NCI-H2107 treated with DMSO at 0.1 percent for 48 hours (cell line): ENCODE data around the gene ATP5MG.
"Not testable (repeated sequence)": the region's sequence is repeated elsewhere in the genome, so short reads cannot be mapped to it uniquely, and the experiment has no call there.

ENCODE experiments used
- DNase-seq: peaks from one replicate; lab custom pipeline; 2025; ENCODE audit not compliant: unreplicated experiment; lab: John Stamatoyannopoulos, UW

Gene ATP5MG

GRCh38 chr11:118406599-118407166 is 5.3 kb downstream of the ATP5MG start:
- peak; percentile 98 for DNase-seq

DNA sequence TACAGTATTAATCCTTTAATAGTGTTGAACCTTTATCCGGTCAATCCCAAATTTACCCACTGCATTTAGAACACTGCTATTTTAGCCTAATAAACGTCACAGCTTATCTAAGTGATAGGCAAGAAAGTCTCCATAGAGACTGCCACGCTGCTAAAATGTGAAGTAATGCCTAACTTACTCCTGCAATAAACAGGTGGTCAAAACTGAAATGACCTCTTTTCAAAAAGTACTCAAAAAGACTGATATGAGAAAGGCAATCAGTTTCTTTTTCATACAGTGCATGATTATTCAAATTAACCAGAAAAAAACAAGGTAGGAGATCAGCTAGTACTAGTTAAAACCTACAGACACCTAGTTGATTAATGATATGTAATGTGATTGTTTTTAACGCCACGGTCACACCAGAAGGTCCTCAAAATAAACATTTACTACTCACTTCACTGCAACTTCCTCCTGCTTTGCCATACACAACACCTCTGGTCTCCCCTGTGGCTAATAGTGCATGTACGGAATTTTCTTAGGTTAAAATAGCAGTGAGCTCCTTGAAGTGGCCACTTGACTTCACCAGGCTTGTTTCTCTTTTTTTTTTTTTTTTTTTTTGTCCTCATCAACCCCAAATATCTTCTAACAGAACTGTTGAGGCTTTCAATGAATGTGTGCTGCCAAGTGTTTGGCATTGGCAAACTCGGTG is 8.8 kb downstream of the ATP5MG start:
- DNase-seq, result no peak

GRCh38 chr11:118411530-118411929 is 10.1 kb downstream of the ATP5MG start:
- DNase-seq, result no peak

DNA sequence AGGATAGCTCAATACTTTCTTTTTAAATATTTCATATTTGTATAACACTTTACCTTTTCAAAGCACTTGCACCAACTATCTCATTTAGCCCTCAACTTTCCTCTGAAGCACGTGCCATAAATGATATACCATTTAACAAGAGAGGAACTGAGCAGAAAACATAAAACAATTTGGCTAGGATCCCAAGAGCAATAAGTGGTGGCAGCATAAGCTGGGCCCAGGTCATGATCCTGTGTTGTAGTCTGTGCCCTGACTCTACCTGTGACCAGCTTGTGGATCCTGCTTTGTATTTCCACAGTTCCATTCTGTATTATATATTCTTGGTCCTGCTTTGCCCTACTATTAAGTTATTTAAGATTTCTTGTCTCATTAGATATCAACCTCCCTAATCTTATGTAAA is 11.5 kb downstream of the ATP5MG start:
- no peak for DNase-seq

- DNase-seq, result no peak
Observed at GRCh38 chr11:118415062-118415738, 13.8 kb downstream of the ATP5MG start.

- DNase-seq, result no peak
Observed at GRCh38 chr11:118415739-118416068, 14.3 kb downstream of the ATP5MG start.

GRCh38 chr11:118416900-118417299 is 15.5 kb downstream of the ATP5MG start:
- DNase-seq, result not testable (repeated sequence)

- no peak for DNase-seq
Observed at GRCh38 chr11:118417801-118418200, 16.4 kb downstream of the ATP5MG start.

DNA sequence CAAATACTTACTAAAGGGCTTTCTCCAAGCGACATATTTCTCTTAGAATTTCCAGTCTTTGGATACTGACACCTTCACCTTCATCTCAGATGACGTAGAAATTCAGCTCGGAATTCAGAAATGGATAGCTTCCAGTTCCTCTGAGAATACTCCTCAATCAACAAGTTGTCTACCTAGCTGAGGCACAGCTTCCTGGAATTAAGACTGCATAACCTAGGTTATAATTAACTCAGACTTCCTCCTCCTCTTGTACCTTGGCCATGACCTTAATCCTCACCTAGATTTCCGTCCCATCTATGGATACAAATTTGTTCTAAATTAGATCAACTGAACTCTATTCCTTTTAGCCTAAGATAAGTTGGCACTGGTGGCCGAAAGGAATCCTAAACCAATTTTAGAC is 17.4 kb downstream of the ATP5MG start:
- no peak for DNase-seq

DNA sequence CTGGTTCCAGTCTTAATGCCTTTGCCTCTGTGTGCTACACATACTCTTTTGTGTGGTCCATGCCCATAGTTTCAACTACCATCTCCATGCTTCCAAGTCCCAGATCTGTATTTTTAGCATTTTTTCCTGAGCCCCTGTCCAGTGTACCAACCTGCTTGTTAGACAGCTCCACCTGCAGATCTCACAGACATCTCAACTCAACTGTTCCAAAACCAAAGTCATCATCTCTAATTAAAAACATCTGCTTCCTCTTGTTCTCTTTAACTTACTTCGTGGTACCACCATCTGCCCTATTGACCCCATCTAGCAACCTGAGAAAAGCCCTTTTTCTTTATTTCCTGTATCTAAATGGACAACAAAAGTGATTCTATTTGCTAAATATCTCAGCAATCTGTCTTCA is 26.3 kb downstream of the ATP5MG start:
- DNase-seq, result no peak

- no peak for DNase-seq
Observed at GRCh38 chr11:118430956-118431355, 29.6 kb downstream of the ATP5MG start.

DNA sequence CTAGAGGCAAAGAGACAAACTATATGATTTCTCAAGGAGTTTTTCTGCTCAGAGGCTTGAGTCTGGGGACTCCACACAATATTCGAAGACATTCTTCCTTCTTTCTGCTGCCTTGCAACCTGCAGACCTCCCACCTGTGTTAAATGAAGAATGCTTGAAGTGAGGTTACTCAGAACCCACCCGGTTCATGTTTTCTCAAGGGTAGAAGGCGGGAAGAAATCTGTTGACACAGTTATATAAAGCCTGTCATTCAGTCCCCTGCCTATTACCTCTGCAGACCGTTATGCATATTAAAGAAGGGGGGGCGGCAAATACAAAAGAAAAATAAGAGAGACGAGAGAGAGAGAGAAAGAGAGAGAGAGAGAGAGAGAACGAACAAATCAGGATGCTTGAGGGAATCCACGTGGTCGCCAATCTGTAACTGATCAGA is 32.7 kb downstream of the ATP5MG start:
- DNase-seq, result peak; percentile 44

DNA sequence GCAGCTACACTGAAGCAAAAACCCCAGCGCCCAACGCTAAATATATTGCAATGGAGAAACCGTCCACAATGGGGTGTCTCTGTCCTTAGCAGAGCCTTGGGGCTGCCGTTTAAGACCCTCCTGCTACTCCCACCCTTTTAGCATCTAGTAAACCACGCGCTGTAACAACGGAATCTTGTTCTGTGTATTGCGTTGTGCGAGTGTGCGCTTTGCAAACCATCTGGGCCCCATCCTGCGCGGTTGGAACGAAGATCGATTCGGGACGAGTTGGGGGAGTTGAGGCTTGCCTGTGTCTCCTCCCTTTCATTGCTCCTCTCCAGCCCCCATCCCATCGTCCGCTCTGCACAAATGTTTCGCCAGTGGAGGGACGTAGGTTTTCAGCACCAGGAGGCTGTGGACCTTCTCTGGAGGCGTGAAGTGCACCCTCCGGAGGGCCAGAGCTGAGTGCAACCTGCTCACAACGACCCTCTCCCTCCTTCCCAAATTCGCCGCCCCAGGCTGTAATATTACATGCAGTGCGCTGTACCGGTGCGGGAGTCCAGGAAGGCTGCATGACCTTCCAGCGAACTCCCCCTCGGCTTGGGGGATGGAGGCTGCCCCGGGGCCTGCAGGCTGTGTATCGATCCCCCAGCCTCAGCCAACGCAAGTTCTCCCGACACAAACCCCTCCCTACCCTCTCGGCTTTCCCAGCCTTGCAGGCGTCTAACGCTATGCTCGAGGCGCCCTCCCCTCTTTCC is 33.3 kb downstream of the ATP5MG start:
- DNase-seq, result no peak

- DNase-seq, result peak; percentile 75
Observed at GRCh38 chr11:118435290-118435892, 34.0 kb downstream of the ATP5MG start.

- peak; percentile 87 for DNase-seq
Observed at GRCh38 chr11:118435893-118436624, 34.7 kb downstream of the ATP5MG start, which contains the start of gene KMT2A. KMT2A (plus strand) TSS chr11:118436492; CDS start chr11:118436513, 21 bp downstream.

DNA sequence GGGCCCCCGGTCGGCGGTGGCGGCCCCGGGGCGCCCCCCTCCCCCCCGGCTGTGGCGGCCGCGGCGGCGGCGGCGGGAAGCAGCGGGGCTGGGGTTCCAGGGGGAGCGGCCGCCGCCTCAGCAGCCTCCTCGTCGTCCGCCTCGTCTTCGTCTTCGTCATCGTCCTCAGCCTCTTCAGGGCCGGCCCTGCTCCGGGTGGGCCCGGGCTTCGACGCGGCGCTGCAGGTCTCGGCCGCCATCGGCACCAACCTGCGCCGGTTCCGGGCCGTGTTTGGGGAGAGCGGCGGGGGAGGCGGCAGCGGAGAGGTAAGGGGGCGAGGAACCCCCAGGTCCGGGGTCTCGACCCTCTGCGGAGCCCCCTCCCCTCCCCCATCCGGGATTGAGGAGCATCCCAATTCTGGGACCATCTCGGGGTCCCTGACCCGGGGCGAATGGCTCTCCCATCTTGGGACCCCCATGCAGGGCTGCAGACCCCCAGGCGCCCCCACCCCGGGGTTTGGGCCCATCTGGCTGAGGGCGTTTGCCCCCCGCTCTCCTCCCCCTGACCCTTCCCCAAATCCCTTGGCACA is 35.3 kb downstream of the ATP5MG start:
- no peak for DNase-seq

- peak; percentile 59 for DNase-seq
Observed at GRCh38 chr11:118437208-118438125, 36.1 kb downstream of the ATP5MG start.

DNA sequence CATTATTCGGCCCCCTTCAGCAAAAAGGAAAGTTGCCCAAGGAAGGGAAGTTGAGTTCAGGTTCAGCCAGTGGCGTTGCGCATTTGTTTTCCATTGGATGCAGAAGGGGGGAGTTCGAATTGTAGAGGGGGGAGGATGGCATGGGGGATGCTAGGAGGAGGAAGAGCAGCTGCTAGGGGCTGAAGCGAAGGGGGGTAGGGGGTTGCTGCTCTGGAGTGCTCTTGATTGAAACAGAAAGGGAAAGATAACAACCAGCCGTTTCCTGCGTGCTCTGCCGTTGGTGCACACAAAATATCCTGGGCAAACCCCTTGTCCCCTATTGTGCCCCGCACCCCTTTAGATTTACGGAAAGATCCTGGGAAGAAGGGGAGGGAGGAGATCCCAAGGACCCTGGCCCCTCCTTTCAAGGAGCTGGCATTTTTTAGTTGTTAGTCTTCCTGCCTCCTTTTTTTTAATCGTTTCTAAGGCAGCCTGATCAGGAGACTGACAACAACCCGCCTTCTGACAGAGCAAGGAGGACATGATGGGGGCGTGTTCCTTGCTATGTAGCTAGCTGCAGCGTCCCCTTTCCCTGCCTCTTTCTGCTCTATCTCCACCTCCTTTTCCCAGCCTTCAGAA is 37.0 kb downstream of the ATP5MG start:
- peak; percentile 50 for DNase-seq

DNA sequence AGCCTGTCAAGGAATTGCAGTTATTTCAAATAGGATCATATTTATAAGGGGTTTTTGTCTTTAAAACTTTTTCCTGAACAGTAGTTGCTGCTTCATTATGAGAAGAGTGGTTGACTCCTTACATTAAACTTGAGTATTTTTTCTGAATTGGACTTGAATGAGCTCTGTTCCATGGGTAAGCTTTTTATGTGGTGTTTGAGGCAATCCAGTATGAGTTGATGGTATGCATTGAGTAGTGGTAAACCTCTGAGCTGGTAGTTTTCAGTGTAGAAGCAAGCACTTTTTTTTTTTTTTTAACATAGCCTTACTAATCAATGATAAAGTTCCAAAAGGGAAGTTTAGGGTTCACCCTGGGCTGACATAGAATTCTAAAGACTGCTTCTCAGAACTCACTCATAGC is 38.2 kb downstream of the ATP5MG start:
- DNase-seq, result no peak
